ENCODE results near the gene IL1R2. TPM values are rescaled to one million over a fixed set of nuclear protein-coding genes. Genes with fewer than 3 reads are reported as not detected.

IL1R2 gene
- total RNA-seq, 2 experiments from 2014 or later = 0.88 TPM; not detected in 1

DNA sequence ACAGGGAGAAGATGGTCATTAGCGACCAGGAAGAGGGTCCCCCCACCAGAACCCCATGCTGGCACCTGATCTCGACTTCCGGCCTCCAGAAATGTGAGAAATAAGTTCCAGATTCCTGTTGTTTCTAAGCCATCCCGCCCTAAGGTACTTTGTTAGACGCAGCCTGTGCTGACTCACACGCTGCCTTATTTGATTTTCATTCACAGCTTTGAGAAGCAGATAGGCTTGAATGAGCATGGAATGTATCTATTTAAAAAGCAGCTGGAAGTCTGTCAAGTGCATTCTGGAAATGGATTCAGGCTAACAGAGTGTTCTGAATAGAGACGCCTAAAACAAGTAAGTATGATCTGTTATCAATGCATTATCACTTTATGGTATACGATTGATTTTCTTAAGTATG is 8.3 kb upstream of the IL1R2 start:
- Mint-ChIP-seq H3K9me3 (ENCODE audit: low read depth) (no peaks in the 10 kb centered on the region), H3K36me3 (no peaks in the 10 kb centered on the region), H3K4me3 (no peak overlapping the region), H3K27ac (no peak overlapping the region), H3K27me3 (peaks cover 5% of the 10 kb centered on the region), H3K4me1 (peaks cover 28% of the 10 kb centered on the region)
- no peak for ATAC-seq
- DNase-seq = no peak
- CTCF ChIA-PET = no interaction called here

DNA sequence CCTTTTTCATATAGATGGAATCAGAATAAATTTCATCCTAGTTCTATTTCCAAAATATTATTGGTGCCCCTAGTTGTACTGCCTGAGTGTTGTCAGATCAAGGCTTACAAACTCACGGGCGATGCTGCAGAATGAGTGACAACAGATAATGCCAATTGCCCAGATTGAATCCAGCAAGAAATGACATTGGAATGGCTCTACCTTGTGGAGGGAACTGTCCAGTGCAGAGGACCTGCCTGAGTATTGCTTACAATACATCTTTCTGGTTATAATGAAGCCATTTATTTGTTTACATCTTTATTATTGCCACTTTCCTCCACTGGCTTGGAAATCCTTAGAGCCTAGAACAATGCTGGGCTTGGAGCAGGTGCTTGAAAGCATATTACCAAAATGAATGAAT is 7.8 kb upstream of the IL1R2 start:
- CTCF ChIA-PET = no interaction called here
- Mint-ChIP-seq H3K9me3 (ENCODE audit: low read depth) (no peaks in the 10 kb centered on the region), H3K27ac (no peak overlapping the region), H3K27me3 (peaks cover 5% of the 10 kb centered on the region), H3K4me3 (no peak overlapping the region), H3K4me1 (peaks cover 28% of the 10 kb centered on the region), H3K36me3 (no peaks in the 10 kb centered on the region)
- no peak for ATAC-seq
- no peak for DNase-seq

DNA sequence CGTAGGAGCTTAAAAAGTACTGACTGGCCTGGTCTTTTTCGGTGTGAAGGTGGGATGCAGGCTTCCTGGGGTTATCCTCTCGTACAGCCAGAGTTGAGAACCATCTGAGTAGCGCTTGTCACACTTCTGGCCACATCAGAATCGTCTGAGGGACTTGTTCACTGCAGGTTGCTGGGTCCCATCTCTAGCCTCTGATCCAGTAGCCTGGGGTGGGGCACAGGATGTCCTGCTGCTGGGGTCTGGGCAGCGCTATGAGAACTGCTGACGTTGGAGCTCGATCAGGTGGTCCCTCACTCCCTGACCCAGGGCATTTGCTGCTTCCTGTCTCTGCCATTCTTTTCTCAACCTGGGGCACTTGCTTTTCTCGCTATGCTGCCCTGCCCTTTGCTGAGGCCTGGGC is 7.1 kb upstream of the IL1R2 start:
- Mint-ChIP-seq H3K9me3 (ENCODE audit: low read depth) (no peaks in the 10 kb centered on the region), H3K4me1 (peaks cover 28% of the 10 kb centered on the region), H3K36me3 (no peaks in the 10 kb centered on the region), H3K27me3 (peaks cover 8% of the 10 kb centered on the region), H3K27ac (no peak overlapping the region), H3K4me3 (no peak overlapping the region)
- CTCF ChIA-PET = no interaction called here
- ATAC-seq (no peak), DNase-seq (no peak)

DNA sequence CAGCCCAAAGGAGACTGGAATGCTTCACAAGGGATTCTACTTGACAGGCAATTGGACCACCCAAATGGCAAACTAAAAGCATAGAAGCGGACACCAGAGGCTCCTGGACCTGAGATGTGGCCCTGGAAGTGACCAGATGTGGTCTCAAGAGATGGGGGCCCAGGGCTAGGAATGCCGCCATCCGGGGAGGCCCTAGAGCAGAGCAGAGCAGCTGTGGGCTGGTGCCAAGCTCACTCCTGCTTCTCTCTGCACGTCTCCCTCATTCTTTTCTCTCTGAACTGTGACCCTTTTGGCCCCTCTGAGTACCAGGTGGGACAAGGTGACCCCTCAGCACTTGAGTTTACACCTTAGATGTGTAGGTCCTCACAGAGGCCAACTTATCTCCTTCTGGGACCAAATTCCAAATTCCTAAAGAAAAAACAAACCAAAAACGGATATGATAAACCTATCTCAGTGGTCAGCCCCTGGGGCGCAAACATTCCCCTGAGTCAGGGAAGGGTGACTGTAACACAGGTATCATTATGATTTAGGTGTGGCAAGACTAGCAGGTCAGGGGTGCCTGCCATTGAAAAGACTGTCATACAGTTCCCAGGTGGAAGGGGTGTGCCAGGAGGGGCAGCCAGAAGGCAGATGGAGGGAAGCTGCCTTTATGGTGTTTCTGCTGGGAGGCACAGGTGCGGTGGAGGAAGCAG is 6.5 kb upstream of the IL1R2 start:
- no peak overlapping the region for H3K4me3 Mint-ChIP-seq
- H3K4me1 Mint-ChIP-seq = peaks cover 28% of the 10 kb centered on the region
- DNase-seq (no peak), ATAC-seq (no peak)
- no peaks in the 10 kb centered on the region for H3K9me3 Mint-ChIP-seq (ENCODE audit: low read depth)
- no peak overlapping the region for H3K27ac Mint-ChIP-seq
- peaks cover 14% of the 10 kb centered on the region for H3K27me3 Mint-ChIP-seq
- no peaks in the 10 kb centered on the region for H3K36me3 Mint-ChIP-seq
- CTCF ChIA-PET = no interaction called here

- peaks cover 28% of the 10 kb centered on the region for H3K4me1 Mint-ChIP-seq
- no peak for ATAC-seq
- peaks cover 14% of the 10 kb centered on the region for H3K27me3 Mint-ChIP-seq
- DNase-seq = no peak
- H3K9me3 Mint-ChIP-seq (ENCODE audit: low read depth) = no peaks in the 10 kb centered on the region
- CTCF ChIA-PET = no interaction called here
- no peaks in the 10 kb centered on the region for H3K36me3 Mint-ChIP-seq
- no peak overlapping the region for H3K27ac Mint-ChIP-seq
- H3K4me3 Mint-ChIP-seq = no peak overlapping the region
Observed at GRCh38 chr2:101985793-101986164, 6.0 kb upstream of the IL1R2 start.

DNA sequence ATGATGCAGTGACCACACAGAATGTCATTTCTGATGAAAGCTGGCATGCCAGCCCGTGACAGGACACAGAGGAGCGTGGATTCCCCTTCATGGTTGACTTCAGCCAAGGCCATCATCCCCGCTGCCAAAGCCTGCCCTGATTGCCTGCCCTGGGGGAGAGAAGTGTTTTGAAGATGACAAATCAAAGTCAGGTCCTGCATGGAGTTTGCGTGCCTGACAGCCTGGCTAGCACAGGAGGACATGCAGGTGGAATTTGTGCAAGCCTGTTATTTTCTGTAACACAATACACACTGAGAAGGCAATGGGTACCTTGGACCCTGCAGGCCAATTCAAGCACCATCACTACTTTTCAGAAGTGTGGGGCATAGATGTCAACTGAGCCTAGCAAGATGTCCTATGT is 5.4 kb upstream of the IL1R2 start:
- CTCF ChIA-PET = interaction anchor here (1.4 kb wide), 1 partner anchor 18 kb away, joined by 4 read pairs; no protein-coding TSS in a partner anchor
- peaks cover 20% of the 10 kb centered on the region for H3K27me3 Mint-ChIP-seq
- H3K4me3 Mint-ChIP-seq = no peak overlapping the region
- DNase-seq = no peak
- H3K4me1 Mint-ChIP-seq = peaks cover 26% of the 10 kb centered on the region
- ATAC-seq = no peak
- H3K9me3 Mint-ChIP-seq (ENCODE audit: low read depth) = no peaks in the 10 kb centered on the region
- peak overlapping the region; percentile 62 for H3K27ac Mint-ChIP-seq
- no peaks in the 10 kb centered on the region for H3K36me3 Mint-ChIP-seq

DNA sequence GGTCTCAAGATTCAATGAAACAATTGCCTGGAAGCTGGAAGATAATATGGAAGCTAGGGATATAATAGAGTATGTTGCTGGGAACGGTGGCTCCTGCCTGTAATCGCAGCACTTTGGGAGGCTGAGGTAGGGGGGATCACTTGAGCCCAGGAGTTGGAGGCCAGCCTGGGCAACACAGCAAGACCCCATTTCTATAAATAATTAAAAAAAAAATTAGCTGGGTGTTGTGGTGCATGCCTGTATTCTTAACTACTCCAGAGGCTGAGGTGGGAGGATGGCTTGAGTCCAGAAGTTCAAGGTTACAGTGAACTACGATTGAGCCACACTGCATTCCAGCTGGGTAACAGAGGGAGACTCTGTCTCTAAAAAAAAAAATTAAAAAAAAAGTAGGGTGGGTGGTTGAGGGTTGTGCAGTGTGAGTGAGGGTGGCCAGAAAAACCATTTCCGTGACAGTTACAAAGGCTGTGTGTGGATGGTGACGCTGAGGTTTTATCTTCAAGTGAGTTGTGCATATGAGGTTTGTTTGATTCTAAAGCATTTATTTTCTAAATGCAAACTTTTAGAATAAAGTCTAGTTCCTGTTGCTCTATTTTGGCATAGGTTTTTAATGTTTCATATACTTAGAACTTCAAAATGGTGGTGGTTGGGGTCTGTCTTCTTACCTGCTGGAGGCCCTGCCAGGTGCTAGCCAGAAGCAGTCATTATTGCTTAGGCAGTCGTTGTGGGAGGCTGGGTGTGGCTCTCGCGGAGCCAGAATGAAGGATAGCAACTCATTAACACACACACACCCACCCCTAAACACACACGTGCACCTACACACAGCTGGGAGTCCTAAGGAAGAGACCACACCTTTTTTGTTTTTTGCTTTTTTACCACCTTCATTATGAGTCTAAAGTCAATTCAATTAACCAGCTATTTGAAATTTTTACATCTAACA is 4.7 kb upstream of the IL1R2 start:
- no peak overlapping the region for H3K4me3 Mint-ChIP-seq
- peak overlapping the region; percentile 69 for H3K27ac Mint-ChIP-seq
- no peaks in the 10 kb centered on the region for H3K9me3 Mint-ChIP-seq (ENCODE audit: low read depth)
- H3K36me3 Mint-ChIP-seq = no peaks in the 10 kb centered on the region
- CTCF ChIA-PET = interaction anchor here (1.0 to 1.4 kb wide), 4 partner anchors 18 to 104 kb away, joined by 3 to 4 read pairs (median 3); no protein-coding TSS in a partner anchor
- DNase-seq = peak; percentile 53
- peak; percentile 78 for ATAC-seq
- H3K4me1 Mint-ChIP-seq = peaks cover 22% of the 10 kb centered on the region
- H3K27me3 Mint-ChIP-seq = peaks cover 24% of the 10 kb centered on the region

DNA sequence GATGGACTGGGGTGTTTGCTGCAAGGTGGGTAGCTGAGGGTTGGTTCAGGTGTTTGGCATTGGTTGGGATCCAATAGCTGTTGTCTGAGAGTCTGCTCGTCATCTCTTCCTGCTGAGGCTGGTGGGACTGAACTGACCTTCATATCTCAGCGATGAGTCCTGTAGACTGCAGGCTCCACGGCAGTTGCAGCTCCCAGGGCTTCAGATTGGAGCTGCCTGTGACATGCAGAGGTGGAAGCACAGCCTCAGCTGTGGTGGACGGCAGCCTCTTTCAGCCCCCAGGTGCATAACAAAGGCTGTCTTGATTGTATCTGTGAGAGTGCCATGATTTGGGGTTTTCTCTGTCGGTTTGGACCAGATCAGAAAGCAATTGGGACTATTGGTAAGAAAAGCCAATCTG is 3.9 kb upstream of the IL1R2 start:
- Mint-ChIP-seq H3K36me3 (no peaks in the 10 kb centered on the region), H3K4me3 (no peak overlapping the region), H3K4me1 (peaks cover 22% of the 10 kb centered on the region), H3K27ac (peak overlapping the region; percentile 37), H3K27me3 (peaks cover 29% of the 10 kb centered on the region), H3K9me3 (ENCODE audit: low read depth) (no peaks in the 10 kb centered on the region)
- ATAC-seq = no peak
- DNase-seq = no peak
- CTCF ChIA-PET = interaction anchor here (1.1 to 1.4 kb wide), 4 partner anchors 17 to 304 kb away, joined by 3 to 4 read pairs (median 3); no protein-coding TSS in a partner anchor

- Mint-ChIP-seq H3K27me3 (peaks cover 31% of the 10 kb centered on the region), H3K4me3 (no peak overlapping the region), H3K27ac (no peak overlapping the region), H3K36me3 (no peaks in the 10 kb centered on the region), H3K4me1 (peaks cover 22% of the 10 kb centered on the region), H3K9me3 (ENCODE audit: low read depth) (no peaks in the 10 kb centered on the region)
- CTCF ChIA-PET = interaction anchor here (1.1 to 1.2 kb wide), 2 partner anchors 32 to 303 kb away, joined by 3 read pairs; no protein-coding TSS in a partner anchor
- DNase-seq = no peak
- ATAC-seq = no peak
Observed at GRCh38 chr2:101988541-101988940, 3.2 kb upstream of the IL1R2 start.

- Mint-ChIP-seq H3K4me3 (no peak overlapping the region), H3K36me3 (no peaks in the 10 kb centered on the region), H3K27me3 (peaks cover 34% of the 10 kb centered on the region), H3K9me3 (ENCODE audit: low read depth) (no peaks in the 10 kb centered on the region), H3K27ac (no peak overlapping the region), H3K4me1 (peaks cover 22% of the 10 kb centered on the region)
- no peak for DNase-seq
- ATAC-seq = no peak
- CTCF ChIA-PET = no interaction called here
Observed at GRCh38 chr2:101989740-101990460, 1.9 kb upstream of the IL1R2 start.

DNA sequence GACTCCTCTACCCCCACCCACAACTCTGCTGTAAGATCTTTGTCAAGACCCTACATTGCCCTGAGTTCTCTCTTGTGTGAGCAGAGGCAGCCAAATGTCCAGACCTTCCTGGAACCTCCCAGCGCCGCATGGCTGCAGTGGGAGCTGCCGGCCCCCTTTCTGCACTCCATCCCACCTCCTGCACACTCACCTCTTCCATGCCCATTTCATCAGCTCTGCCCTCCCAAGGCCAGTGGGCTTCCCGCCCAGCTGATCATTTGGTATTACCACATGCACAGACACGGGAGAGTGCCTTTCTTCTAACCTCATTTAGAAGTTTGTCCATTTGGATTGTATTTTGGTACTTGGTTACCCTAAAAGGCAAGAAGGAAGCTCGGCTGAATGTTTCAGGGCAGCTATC is 2.0 kb downstream of the IL1R2 start:
- CTCF ChIA-PET = interaction anchor here (0.8 kb wide), 1 partner anchor 12 kb away, joined by 3 read pairs; no protein-coding TSS in a partner anchor
- no peak overlapping the region for H3K27ac Mint-ChIP-seq
- peaks cover 8% of the 10 kb centered on the region for H3K4me1 Mint-ChIP-seq
- H3K9me3 Mint-ChIP-seq (ENCODE audit: low read depth) = no peaks in the 10 kb centered on the region
- H3K27me3 Mint-ChIP-seq = peaks cover 34% of the 10 kb centered on the region
- DNase-seq (no peak), ATAC-seq (no peak)
- no peak overlapping the region for H3K4me3 Mint-ChIP-seq
- H3K36me3 Mint-ChIP-seq = no peaks in the 10 kb centered on the region

DNA sequence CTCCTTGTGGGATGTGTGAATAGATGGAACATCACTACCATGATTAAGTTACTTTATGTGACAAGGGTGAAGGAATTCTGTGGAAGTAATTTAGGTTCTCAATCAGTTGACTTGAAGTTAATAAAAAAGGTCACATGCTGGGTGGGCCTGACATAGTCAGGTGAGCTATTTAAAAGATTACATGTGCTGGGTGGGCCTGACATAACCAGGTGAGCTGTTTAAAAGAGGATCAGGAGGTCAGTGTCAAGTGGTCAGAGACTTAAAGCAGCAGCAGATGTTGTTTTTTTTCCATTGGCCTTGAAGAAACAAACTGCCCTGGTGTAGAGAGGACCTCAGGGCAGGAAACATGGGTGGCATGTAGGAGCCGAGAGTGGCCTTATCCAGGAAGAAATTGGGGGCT is 3.3 kb downstream of the IL1R2 start:
- H3K9me3 Mint-ChIP-seq (ENCODE audit: low read depth) = no peaks in the 10 kb centered on the region
- H3K27me3 Mint-ChIP-seq = peaks cover 27% of the 10 kb centered on the region
- CTCF ChIA-PET = interaction anchor here (1.3 kb wide), 1 partner anchor 246 kb away, joined by 4 read pairs; no protein-coding TSS in a partner anchor
- H3K27ac Mint-ChIP-seq = no peak overlapping the region
- peaks cover 17% of the 10 kb centered on the region for H3K4me1 Mint-ChIP-seq
- DNase-seq (no peak), ATAC-seq (no peak)
- H3K36me3 Mint-ChIP-seq = no peaks in the 10 kb centered on the region
- no peak overlapping the region for H3K4me3 Mint-ChIP-seq

GRCh38 chr2:101995804-101996203 is 4.0 kb downstream of the IL1R2 start:
- DNase-seq = no peak
- CTCF ChIA-PET = interaction anchor here (0.7 kb wide), 1 partner anchor 9 kb away, joined by 3 read pairs; no protein-coding TSS in a partner anchor
- Mint-ChIP-seq H3K4me1 (peaks cover 25% of the 10 kb centered on the region), H3K27me3 (peaks cover 25% of the 10 kb centered on the region), H3K4me3 (no peak overlapping the region), H3K27ac (no peak overlapping the region), H3K9me3 (ENCODE audit: low read depth) (no peaks in the 10 kb centered on the region), H3K36me3 (no peaks in the 10 kb centered on the region)
- ATAC-seq = no peak
